Transverse colon (tissue), 4 donors: ENCODE measurements around the gene VTI1B. TPM values are rescaled to one million over a fixed set of nuclear protein-coding genes. Genes with fewer than 3 reads are reported as not detected.

Experiments
- DNase-seq: peaks from one replicate; pipeline ENCODE4 v3.0.0-alpha.2; 2019
- H3K27ac ChIP-seq, 4 donors: fragments of 200-600 bp; sonication (generic); 2 replicates each; pipeline ENCODE4 v1.5.1; 2016 to 2018; ENCODE audit warnings: inconsistent platforms in 4 of 4
- H3K27me3 ChIP-seq: fragments of 200-600 bp; sonication (generic); 2 replicates; pipeline ENCODE4 v1.5.1; 2017; ENCODE audit warnings: inconsistent platforms
- H3K36me3 ChIP-seq, 4 donors: fragments of 200-600 bp; sonication (generic); 2 replicates each; pipeline ENCODE4 v1.5.1; 2017 to 2019; ENCODE audit warnings: inconsistent platforms in 4 of 4
- H3K4me1 ChIP-seq, 4 donors: fragments of 200-600 bp; sonication (generic); 2 replicates each; pipeline ENCODE4 v1.5.1; 2017 to 2020; ENCODE audit warnings: inconsistent platforms in 4 of 4
- H3K4me3 ChIP-seq, 4 donors: fragments of 200-600 bp; sonication (generic); 1 replicate in 1 of 4; 2 replicates in 3 of 4; pipeline versions ENCODE4 v1.5.1 to v1.6.1; 2017 to 2019; ENCODE audit warnings: inconsistent platforms in 4 of 4
- H3K9me3 ChIP-seq, 2 donors: fragments of 200-600 bp; sonication (generic); 2 replicates each; pipeline ENCODE4 v1.5.1; 2017 to 2019; ENCODE audit warnings: inconsistent platforms in 2 of 2
- CTCF ChIP-seq, 5 experiments: fragments of 200-600 bp in 3 of 5; fragments of 450-650 bp in 2 of 5; sonication (generic) in 3 of 5; IDR thresholded peaks; 1 replicate in 2 of 5; 2 replicates in 3 of 5; pipeline ENCODE4 v1.5.1; 2016 to 2017; ENCODE audit warnings: antibody characterized with exemption in 5 of 5, inconsistent platforms in 3 of 5, mild to moderate bottlenecking in 2 of 5, moderate library complexity in 1 of 5
- EP300 ChIP-seq: sonication (generic); formaldehyde crosslinking; IDR thresholded peaks from one replicate; pipeline ENCODE4 v1.6.1; 2017; ENCODE audit warnings: antibody characterized with exemption, low read depth
- POLR2A ChIP-seq: fragments of 450-650 bp; IDR thresholded peaks from one replicate; pipeline ENCODE4 v1.6.1; 2016; ENCODE audit warnings: antibody characterized with exemption, mild to moderate bottlenecking, moderate library complexity
- POLR2AphosphoS5 ChIP-seq, 3 donors: sonication (generic); formaldehyde crosslinking; IDR thresholded peaks; one replicate each; pipeline ENCODE4 v1.6.1; 2016; ENCODE audit warnings: antibody characterized with exemption in 3 of 3
- WGBS, 2 donors: methylation state at CpG; one replicate each; pipeline ENCODE4 v1.1.5; 2018; ENCODE audit warnings: low coverage in 1 of 2; 5-methylcytosine and 5-hydroxymethylcytosine counted together
- in situ Hi-C, 4 donors: fragments of 200-750 bp; cut with MboI; loops; one replicate each; pipeline versions ENCODE4 v1.15.0 to v1.15.1; 2017; ENCODE audit warnings: low sequenced_read_pairs in 3 of 4, low pct_ligation_motif_present in 1 of 4, low pct_unique_long_range_greater_than_20kb in 1 of 4
- intact Hi-C: fragments of 100-400 bp; cut with DNase I; formaldehyde crosslinking; loops from one replicate; pipeline ENCODE4 v1.15.1; 2023; ENCODE audit warnings: low total_unique reads
- total RNA-seq, 4 donors: library from RNA; depleted of rRNA; stranded (reverse); fragments of >200 nt; gene quantifications; one replicate each; pipeline ENCODE4 v1.1.0, GENCODE V29; 2016

Gene VTI1B
- total RNA-seq, 4 donors from 2014 or later: 59.5 to 74.8 (median 67.5) TPM

DNA sequence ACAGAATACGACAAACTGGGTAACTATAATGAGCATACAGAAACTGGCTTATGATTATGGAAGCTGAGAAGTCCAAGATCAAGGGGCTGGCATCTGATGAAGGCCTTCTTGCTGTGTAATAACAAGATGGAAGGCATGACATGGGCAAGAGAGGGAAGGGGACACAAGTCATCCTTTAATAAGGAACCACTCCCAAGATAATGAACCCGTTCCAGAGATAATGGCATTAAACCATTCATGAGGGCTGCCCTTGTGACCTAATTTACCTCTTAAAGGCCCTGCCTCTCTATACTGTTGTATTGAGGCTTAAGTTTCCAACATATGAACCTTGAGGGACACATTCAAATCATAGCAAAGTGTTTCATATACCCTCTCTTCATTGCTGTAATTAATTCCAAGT lies 4.6 kb upstream of the VTI1B start:
- in situ Hi-C loops (loop anchor here in 1 of 4 donors (10.0 kb wide), 1 partner anchor 54 kb away; no protein-coding TSS in a partner anchor), intact Hi-C loops (no loop called here)
- H3K36me3 ChIP-seq: peaks cover 0 to 5% (median 0%) of the 10 kb centered on the region in 4 donors
- H3K27ac ChIP-seq: no peak overlapping the region
- WGBS, 2 donors: 60 to 75% methylated on average over 1 to 2 of the region's 2 CpGs
- H3K9me3 ChIP-seq: no peaks in the 10 kb centered on the region
- H3K27me3 ChIP-seq: no peaks in the 10 kb centered on the region
- DNase-seq: no peak
- TF ChIP-seq POLR2A: no peak
- TF ChIP-seq EP300: no peak
- no peak for TF ChIP-seq POLR2AphosphoS5 (IDR thresholded peaks at IDR 0.05)
- no peak for TF ChIP-seq CTCF (IDR thresholded peaks at IDR 0.05)
- no peak overlapping the region for H3K4me3 ChIP-seq
- H3K4me1 ChIP-seq: peaks cover 0 to 7% (median 4%) of the 10 kb centered on the region in 4 donors

GRCh38 chr14:67675219-67675582 lies 769 bp upstream of the VTI1B start:
- no peak for DNase-seq
- intact Hi-C loops: no loop called here
- no peak for TF ChIP-seq POLR2AphosphoS5 (IDR thresholded peaks at IDR 0.05)
- TF ChIP-seq POLR2A: no peak
- no peak for TF ChIP-seq EP300
- TF ChIP-seq CTCF (IDR thresholded peaks at IDR 0.05): no peak
- Histone ChIP-seq H3K36me3 (no peaks in the 10 kb centered on the region), H3K27me3 (no peaks in the 10 kb centered on the region), H3K4me3 (peak overlapping the region; percentile 78 to 99 (median 98)), H3K4me1 (peaks cover 7 to 31% (median 23%) of the 10 kb centered on the region in 4 donors), H3K9me3 (no peaks in the 10 kb centered on the region), H3K27ac (peak overlapping the region; percentile 93 to 99 (median 94))
- 44 to 100% methylated on average over 3 to 16 of the region's 16 CpGs for whole genome bisulfite sequencing, 2 donors
- in situ Hi-C loops: loop anchor here in 1 of 4 donors (10.0 kb wide), 1 partner anchor 50 kb away; no protein-coding TSS in a partner anchor

- 0% methylated on average over 24 of the region's 25 CpGs; no CpG with 5 or more reads in 1 of the 2 donors for WGBS, 2 donors
- H3K4me1 ChIP-seq: peaks cover 7 to 35% (median 23%) of the 10 kb centered on the region in 4 donors
- no peaks in the 10 kb centered on the region for H3K27me3 ChIP-seq
- peak overlapping the region; percentile 93 to 99 (median 94) for H3K27ac ChIP-seq
- H3K9me3 ChIP-seq: no peaks in the 10 kb centered on the region
- intact Hi-C loops (no loop called here), in situ Hi-C loops (loop anchor here in 1 of 4 donors (10.0 kb wide), 1 partner anchor 49 kb away; no protein-coding TSS in a partner anchor)
- H3K4me3 ChIP-seq: peak overlapping the region; percentile 78 to 99 (median 98)
- peak; percentile 78 for DNase-seq
- no peak for TF ChIP-seq EP300
- TF ChIP-seq POLR2A: no peak
- TF ChIP-seq POLR2AphosphoS5 (IDR thresholded peaks at IDR 0.05): no peak
- peak in 2 of 5 experiments; percentile 21 to 24 for TF ChIP-seq CTCF (IDR thresholded peaks at IDR 0.05)
- no peaks in the 10 kb centered on the region for H3K36me3 ChIP-seq
Observed at GRCh38 chr14:67674139-67674479, 323 bp downstream of the VTI1B start.

GRCh38 chr14:67673451-67673850 lies 981 bp downstream of the VTI1B start:
- peak overlapping the region in 3 of 4 donors; percentile 97 to 99 (median 98) for H3K4me3 ChIP-seq
- WGBS, 2 donors: 35 to 40% methylated on average over 5 of the region's 5 CpGs
- H3K27ac ChIP-seq: peak overlapping the region; percentile 93 to 99 (median 94)
- DNase-seq: no peak
- no peaks in the 10 kb centered on the region for H3K27me3 ChIP-seq
- H3K4me1 ChIP-seq: peaks cover 7 to 41% (median 25%) of the 10 kb centered on the region in 4 donors
- TF ChIP-seq CTCF (IDR thresholded peaks at IDR 0.05) (no peak), POLR2AphosphoS5 (IDR thresholded peaks at IDR 0.05) (no peak), EP300 (no peak), POLR2A (no peak)
- no peaks in the 10 kb centered on the region for H3K36me3 ChIP-seq
- intact Hi-C loops: no loop called here
- H3K9me3 ChIP-seq: no peaks in the 10 kb centered on the region
- in situ Hi-C loops: loop anchor here in 1 of 4 donors (10.0 kb wide), 1 partner anchor 49 kb away; no protein-coding TSS in a partner anchor
